SIG-M5 (cell line): ENCODE results near the gene FKBP9.
"Not testable (repeated sequence)": the region's sequence is repeated elsewhere in the genome, so short reads cannot be mapped to it uniquely, and the experiment has no call there.

Experiments used
- DNase-seq: peaks from one replicate; lab custom pipeline; 2025; lab: John Stamatoyannopoulos, UW

Gene FKBP9

GRCh38 chr7:32952876-32953275 lies 4.4 kb upstream of the FKBP9 start:
- DNase-seq, result no peak

DNA sequence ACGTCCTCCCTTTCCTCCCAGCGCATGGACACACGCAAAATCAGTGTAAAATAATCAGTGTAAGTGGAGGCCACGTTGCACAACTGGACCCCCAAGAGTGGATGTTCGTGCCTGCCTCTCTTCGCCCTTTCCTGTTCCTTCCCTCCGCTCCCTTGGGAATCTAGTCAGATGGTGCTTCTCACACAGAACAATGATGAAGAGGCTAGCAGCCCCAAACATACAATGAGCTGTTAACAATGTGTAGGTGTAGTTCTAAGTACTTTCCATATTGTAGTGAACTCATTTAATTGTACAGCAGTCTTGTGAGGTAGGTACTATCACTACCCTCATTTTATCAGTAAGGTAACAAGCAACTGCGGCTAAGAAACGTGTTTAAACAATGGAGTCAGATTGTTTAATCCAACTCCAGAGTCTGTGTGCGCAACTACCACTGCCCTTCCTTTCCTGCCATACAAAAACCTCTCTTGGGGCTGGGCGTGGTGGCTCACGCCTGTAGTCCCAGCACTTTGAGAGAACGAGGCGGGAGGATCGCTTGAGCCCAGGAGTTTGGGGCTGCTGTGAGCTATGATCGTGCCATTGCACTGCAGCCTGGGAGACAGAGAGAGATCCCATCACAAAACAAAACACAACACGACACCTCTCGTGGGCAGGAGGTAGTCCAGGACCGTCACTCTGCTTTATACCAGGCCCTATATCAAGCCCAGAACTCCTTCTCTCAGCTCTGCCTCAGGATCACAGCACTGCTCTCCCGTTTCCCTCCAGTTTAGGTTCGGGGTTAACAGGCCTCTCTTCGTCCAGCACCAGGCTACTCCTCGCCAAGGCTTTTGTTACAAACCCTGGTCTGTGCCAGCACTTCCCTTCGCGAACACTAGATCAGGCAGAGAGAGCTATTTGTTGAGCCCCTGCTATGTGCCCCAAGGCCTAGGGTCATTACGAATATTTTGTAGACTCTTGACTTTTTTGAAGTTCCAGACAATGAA lies 1.1 kb downstream of the FKBP9 start:
- DNase-seq, result no peak

- not testable (repeated sequence) for DNase-seq
Measured at GRCh38 chr7:32963880-32964301, 6.7 kb downstream of the FKBP9 start.

DNA sequence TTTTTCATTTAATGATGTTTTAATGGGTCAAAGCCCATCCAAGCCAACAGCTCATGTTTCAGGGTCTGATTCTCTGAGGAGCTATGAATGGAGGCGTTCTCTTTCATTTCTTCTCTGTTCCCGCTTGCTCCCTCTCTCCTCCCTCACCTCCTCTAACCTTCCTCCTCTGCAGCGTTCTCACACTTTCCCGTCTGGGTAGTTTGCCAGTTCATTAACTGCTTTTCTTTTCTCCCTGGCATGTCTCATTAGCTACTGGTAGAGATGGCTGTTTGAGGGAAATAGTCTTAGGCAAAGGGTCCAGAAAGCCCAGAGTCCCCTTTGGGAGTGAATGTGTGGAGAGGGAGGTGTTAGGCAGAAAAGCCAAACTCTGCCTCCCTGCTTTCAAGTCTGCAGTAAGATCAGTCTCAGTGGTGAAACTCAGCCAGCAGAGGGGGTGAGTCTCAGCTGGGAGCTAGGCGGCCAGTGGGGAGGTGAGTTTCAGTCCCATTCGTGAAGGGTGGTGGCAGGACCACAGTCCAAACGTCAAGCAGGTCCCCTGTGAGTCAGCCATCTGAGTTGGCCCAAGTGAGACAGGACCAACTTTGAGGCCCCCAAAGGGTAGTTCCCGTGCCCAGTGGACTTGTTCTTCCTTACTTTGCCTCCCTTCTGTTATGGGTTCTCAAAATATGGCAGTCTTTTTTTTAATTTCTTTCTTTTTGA lies 7.4 kb downstream of the FKBP9 start:
- not testable (repeated sequence) for DNase-seq

- not testable (repeated sequence) for DNase-seq
Measured at GRCh38 chr7:32966489-32967267, 9.4 kb downstream of the FKBP9 start.

- not testable (repeated sequence) for DNase-seq
Measured at GRCh38 chr7:32967268-32967582, 10.0 kb downstream of the FKBP9 start.

- not testable (repeated sequence) for DNase-seq
Measured at GRCh38 chr7:32971967-32972366, 14.7 kb downstream of the FKBP9 start.

- not testable (repeated sequence) for DNase-seq
Measured at GRCh38 chr7:32977159-32977558, 19.9 kb downstream of the FKBP9 start.

DNA sequence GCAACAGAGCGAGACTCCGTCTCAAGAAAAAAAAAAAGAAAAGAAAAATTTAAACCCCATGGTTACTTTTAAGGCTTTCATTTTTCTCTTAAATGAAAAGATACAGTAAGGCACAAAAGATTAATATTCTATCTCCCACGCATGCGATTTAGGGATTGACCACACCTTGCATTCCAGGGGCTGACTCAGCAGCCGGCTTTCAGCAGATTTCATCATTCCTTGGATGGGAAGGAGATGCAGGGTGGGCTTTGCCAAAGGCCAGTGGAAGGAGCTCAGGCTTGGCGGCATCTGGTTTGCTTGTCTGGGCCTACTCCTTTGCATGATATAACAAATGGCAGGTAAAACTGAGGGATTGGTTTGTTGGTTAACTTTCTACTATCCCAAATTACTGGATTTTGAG lies 22.0 kb downstream of the FKBP9 start:
- not testable (repeated sequence) for DNase-seq

- DNase-seq, result not testable (repeated sequence)
Measured at GRCh38 chr7:32979902-32980301, 22.7 kb downstream of the FKBP9 start.

DNA sequence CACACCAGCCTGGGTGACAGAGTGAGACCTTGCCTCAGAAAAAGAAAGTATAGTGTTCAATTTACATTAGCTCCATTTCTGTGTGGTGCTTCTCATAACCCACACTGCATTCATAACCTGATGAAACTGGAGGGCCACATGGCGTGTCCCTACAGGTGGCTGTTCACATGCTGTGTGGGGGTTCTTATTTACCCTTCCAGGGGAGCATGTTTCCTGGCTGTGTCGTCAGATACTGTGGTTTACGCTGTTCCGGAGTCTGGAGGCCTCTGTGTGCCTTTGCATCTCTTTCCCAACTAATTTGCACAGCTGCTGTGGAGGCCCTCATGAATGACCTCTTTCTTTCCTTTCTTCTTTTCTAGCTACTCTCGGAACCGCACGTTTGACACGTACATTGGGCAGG lies 30.9 kb downstream of the FKBP9 start:
- DNase-seq, result peak; percentile 25

- DNase-seq, result not testable (repeated sequence)
Measured at GRCh38 chr7:32991068-32991585, 33.9 kb downstream of the FKBP9 start.

DNA sequence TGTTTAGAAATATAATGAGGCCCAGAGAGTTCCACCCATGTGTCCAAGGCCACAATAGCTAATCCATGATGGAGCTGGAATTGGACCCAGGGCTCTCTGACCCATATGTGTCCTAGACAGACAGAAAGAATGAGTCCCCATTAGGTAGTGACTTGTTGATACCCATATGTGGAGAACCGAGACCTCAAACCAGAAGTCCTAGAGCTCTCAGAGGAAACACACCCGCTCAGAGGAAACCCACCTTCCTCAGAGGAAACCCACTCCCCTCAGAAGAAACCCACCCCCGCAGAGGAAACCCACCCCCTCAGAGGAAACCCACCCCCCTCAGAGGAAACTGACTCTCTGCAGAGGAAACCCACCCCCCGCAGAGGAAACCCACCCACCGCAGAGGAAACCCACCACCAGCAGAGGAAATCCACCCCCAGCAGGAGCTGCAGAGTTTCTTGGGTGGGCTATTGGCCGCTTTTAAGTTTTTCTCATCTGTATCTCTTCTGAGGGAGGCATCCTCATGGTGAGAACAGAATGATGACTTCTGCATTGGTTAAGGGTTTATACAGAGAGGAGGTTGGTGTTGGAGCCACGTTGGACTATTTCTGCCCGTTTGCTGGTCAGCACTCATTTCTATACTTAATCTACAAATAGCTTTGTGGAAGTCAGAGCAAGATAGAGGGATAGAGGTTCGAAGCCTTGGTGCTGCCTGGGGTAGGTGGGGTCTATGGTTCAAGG lies 34.9 kb downstream of the FKBP9 start:
- DNase-seq, result not testable (repeated sequence)

- DNase-seq, result not testable (repeated sequence)
Measured at GRCh38 chr7:32992750-32993149, 35.5 kb downstream of the FKBP9 start.

DNA sequence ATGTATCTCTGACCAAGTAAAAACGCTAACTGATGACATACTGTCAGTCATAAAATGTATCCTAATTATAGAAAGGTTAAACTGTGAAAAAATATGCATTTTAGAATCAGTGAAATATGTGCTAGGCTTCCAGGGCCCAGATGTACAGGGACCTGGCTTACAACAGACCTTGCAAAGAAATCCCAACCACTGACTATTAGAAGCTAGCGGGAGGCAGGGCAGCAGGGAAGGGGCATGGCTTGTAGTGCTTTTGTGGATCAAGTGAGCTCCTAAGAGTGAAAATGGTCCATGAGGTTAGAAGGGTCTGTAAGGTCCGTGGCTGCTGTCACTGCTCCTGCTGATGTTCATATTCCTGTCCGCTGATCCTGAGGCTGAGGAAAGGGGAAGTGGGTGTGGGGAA lies 40.7 kb downstream of the FKBP9 start:
- not testable (repeated sequence) for DNase-seq

DNA sequence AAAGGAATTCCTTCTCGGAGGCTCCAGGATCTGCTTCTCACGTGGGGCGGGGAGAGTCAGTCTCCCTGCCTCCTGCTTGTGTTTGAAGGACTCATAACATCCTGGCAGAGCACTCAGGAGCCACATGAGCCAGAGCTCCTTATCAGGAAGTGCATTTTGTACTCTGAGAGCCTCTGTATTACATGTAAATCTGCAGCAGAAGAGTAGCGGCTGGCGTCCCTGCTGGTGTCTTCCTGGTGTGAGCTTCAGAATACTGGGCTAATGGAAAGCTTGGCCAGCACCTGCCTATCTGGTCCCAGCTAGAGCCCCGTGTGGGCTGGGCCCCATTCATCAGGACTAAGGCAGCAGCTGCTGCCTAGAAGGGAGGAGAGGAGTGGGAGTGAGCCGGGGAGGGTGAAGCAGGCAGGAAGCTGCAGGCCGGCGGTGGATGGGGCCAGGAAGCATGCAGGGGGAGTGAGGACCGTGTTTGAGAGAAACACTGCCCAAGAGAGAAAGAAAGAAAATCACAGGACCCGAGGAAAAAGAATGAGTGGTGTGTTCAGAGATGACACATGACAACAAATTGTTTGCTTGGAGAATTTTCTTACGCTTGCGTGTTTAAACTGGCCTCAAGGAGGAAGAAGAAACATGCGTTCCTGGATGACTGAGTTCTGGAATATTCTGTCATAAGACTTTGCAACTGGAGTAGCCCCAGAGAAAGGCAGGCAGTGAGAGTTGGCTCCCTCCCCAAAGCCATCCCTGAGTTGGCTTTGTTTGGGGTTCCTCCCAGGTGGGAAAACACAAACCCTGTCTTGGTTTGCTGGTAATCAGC lies 41.3 kb downstream of the FKBP9 start:
- not testable (repeated sequence) for DNase-seq

GRCh38 chr7:32999380-32999779 lies 42.1 kb downstream of the FKBP9 start:
- not testable (repeated sequence) for DNase-seq

GRCh38 chr7:33003111-33003510 lies 45.9 kb downstream of the FKBP9 start:
- DNase-seq, result not testable (repeated sequence)

- DNase-seq, result not testable (repeated sequence)
Measured at GRCh38 chr7:33004104-33004616, 46.9 kb downstream of the FKBP9 start.

DNA sequence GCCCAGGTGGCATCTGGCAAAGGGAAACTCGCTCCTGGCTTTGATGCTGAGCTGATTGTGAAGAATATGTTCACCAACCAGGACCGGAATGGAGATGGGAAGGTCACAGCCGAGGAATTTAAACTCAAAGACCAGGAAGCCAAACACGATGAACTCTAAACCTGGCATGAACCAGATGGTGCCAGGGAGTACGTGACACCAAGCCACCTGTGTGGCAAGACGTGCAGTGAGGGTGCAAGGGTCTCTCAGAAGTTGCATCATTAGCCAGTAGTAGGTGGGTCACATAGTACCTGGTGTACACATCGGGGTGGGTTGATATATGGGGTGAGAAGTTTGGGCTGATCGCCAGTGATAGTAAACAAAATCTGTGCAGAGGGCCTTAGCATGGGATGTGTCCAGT lies 48.0 kb downstream of the FKBP9 start:
- DNase-seq, result not testable (repeated sequence)
